ENCODE data around the gene RBBP5.

DNA sequence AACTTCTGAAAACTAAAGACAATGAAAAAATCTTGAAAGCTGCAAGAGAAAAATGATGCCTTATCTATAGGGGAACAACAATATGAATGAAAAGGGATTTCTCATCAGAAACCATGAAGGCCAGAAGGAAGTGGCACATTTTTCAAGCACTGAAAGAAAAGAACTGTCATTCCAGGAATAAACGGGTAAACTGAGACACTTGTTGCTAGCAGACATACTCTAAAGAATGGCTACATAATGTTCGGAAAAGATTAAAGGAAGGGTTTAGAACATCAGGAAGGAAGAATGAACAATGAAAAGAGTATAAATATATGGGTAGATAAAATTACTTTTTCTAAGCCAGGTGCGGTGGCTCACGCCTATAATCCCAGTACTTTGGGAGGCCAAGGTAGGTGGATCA, 14.5 kb downstream of the RBBP5 start:
- TF ChIP-seq, protein P1, sequence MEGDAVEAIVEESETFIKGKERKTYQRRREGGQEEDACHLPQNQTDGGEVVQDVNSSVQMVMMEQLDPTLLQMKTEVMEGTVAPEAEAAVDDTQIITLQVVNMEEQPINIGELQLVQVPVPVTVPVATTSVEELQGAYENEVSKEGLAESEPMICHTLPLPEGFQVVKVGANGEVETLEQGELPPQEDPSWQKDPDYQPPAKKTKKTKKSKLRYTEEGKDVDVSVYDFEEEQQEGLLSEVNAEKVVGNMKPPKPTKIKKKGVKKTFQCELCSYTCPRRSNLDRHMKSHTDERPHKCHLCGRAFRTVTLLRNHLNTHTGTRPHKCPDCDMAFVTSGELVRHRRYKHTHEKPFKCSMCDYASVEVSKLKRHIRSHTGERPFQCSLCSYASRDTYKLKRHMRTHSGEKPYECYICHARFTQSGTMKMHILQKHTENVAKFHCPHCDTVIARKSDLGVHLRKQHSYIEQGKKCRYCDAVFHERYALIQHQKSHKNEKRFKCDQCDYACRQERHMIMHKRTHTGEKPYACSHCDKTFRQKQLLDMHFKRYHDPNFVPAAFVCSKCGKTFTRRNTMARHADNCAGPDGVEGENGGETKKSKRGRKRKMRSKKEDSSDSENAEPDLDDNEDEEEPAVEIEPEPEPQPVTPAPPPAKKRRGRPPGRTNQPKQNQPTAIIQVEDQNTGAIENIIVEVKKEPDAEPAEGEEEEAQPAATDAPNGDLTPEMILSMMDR (IDR thresholded peaks at IDR 0.05; ENCODE audit: insufficient read depth, low read length) = no peak
- TF ChIP-seq POLR2AphosphoS5 (IDR thresholded peaks at IDR 0.05; ENCODE audit: low read depth) = no peak
- no peak for TF ChIP-seq GABPA (IDR thresholded peaks at IDR 0.05; ENCODE audit: low read depth)
- TF ChIP-seq, protein P2, sequence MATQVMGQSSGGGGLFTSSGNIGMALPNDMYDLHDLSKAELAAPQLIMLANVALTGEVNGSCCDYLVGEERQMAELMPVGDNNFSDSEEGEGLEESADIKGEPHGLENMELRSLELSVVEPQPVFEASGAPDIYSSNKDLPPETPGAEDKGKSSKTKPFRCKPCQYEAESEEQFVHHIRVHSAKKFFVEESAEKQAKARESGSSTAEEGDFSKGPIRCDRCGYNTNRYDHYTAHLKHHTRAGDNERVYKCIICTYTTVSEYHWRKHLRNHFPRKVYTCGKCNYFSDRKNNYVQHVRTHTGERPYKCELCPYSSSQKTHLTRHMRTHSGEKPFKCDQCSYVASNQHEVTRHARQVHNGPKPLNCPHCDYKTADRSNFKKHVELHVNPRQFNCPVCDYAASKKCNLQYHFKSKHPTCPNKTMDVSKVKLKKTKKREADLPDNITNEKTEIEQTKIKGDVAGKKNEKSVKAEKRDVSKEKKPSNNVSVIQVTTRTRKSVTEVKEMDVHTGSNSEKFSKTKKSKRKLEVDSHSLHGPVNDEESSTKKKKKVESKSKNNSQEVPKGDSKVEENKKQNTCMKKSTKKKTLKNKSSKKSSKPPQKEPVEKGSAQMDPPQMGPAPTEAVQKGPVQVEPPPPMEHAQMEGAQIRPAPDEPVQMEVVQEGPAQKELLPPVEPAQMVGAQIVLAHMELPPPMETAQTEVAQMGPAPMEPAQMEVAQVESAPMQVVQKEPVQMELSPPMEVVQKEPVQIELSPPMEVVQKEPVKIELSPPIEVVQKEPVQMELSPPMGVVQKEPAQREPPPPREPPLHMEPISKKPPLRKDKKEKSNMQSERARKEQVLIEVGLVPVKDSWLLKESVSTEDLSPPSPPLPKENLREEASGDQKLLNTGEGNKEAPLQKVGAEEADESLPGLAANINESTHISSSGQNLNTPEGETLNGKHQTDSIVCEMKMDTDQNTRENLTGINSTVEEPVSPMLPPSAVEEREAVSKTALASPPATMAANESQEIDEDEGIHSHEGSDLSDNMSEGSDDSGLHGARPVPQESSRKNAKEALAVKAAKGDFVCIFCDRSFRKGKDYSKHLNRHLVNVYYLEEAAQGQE (IDR thresholded peaks at IDR 0.05; ENCODE audit: insufficient replicate concordance, low read depth) = no peak
